GM18505 (cell line): ENCODE measurements around the gene DIAPH2.

Experiments used
- ATAC-seq: cut with Tn5 transposase; IDR thresholded peaks from one replicate; pipeline ENCODE4 v1.9.1; 2021; ENCODE audit not compliant: unreplicated experiment
- POLR2A ChIP-seq: IDR thresholded peaks from 4 replicates; pipeline ENCODE4 v1.6.1; 2011; ENCODE audit warnings: borderline replicate concordance; ENCODE audit not compliant: insufficient read depth, insufficient read length; ENCODE audit errors: extremely low read depth

DIAPH2 gene

DNA sequence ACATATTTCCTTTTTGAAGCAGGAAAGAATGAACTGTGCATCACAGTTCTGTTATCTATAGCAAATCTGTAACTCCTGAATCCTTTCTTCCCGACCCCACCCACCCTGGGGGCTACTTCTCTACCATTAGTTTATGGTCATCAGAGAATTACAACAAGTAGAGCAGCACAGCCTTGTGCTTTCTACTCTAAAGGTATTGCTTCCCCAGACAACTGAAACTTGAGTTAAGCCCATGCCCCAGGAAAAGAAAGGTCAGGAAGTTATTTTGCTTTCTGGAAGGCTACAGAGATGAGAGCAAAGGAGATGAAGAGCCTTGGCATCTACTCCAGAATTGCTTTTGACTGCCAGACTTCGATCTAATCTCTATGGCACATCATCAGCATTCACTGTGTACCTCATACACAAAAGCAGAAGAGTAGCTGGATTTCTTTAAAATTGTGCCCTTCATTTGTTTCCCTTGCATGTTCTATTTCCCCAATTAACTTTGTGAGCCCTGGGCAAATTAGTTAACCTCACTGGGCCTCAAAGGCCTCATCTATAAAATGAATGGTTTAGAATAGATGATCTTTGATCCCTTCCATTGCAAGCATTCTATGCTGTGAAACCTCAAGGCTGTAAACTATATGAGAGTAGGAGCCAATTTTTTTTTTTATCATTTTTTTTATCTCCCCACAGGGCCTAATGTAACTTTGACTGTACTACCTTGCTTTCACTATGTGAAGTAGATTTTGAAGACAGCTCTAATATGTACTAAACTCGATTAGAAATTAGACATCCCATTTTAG, 794.7 kb downstream of the DIAPH2 start:
- no peak for TF ChIP-seq POLR2A
- no peak for ATAC-seq

- no peak for TF ChIP-seq POLR2A
- ATAC-seq = no peak
Measured at GRCh38 chrX:97481228-97481627, 796.6 kb downstream of the DIAPH2 start.

DNA sequence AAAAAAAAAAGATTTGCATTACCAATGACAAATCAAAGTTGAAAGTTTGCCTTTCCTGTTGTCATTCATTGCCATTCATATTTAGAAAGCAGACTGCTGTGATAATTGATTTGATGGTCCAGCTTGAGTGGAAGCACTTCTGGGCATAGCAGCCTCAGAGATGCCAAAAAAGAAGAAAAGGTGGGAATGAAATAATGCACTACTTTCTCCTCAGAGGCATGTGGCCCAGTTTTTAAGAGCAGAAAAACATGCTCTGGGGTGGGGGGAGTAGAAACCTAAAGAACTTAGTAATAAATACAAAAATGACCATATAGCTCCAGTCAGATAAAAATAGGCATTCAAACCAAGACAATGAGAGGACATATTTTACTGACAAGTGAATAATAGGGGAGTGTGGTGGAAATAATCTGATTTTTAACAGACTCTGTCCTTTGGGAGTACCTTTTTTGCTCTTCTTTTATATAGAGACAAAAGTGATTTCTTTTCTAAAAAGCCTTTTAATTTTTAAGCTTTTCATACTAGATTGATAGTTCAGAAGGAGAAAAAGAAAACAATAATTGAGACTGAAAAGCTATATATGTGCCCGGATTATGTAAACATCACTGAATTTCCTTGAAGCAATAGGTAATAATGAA, 798.1 kb downstream of the DIAPH2 start:
- no peak for TF ChIP-seq POLR2A
- ATAC-seq = no peak

GRCh38 chrX:97490656-97491055, 806.0 kb downstream of the DIAPH2 start:
- no peak for ATAC-seq
- TF ChIP-seq POLR2A = no peak

DNA sequence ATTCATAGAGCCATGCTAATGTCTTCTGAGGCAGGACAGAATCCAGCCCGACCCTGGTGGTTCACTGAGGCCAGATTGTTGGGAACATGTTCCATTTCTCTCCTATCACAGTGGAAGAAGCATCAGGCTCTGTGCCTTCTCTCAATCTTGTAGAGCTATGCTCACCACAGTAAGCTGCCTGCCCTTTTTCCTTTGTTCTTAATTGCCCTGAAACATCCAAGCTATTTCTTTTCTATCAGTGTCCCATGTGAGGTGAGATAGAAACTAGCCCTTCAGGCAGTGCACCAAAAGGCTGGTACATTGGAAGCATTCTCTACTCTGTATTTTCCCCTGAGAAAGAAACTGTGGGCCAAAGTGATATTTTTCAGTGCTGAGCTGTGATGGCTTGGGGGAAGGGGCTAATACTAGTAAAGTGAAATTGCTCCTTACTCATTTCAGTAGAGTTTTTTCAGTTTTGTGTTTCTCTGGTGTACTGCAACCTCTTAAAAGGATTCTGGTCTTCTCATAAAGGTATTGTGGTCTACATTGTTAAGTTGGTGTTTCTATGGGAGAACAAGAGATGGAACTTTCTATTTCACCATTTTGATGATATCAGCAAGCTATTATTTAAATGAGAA, 810.2 kb downstream of the DIAPH2 start:
- ATAC-seq = peak; percentile 91
- TF ChIP-seq POLR2A = no peak

DNA sequence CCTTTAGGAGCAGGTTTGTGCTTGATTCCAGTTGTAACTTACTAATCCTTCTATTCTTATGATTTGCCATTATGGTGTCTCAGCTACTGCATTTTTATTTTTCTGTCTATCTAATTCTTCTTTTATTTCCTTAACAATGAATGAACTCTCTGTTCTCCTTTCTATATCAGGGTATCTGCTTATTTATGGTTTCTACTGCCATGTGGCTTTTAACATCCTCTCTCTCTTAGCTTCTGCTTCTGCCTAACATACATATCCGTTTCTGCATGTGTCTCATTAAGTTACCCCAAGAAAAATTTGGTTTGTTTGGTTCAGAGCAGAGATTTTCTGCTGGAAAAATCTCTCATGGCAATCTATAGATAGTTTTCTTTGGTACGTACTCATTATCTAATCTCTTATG, 813.5 kb downstream of the DIAPH2 start:
- ATAC-seq = no peak

GRCh38 chrX:97504431-97504830, 819.8 kb downstream of the DIAPH2 start:
- TF ChIP-seq POLR2A = no peak

More for the DNA sequence above, 813.5 kb downstream of the DIAPH2 start:
- TF ChIP-seq POLR2A = no peak

GRCh38 chrX:97517763-97518162, 833.1 kb downstream of the DIAPH2 start:
- TF ChIP-seq POLR2A = no peak
- ATAC-seq = no peak

More at GRCh38 chrX:97504431-97504830, 819.8 kb downstream of the DIAPH2 start:
- no peak for ATAC-seq

GRCh38 chrX:97522307-97522706, 837.7 kb downstream of the DIAPH2 start:
- ATAC-seq = no peak
- no peak for TF ChIP-seq POLR2A

- TF ChIP-seq POLR2A = no peak
- no peak for ATAC-seq
Measured at GRCh38 chrX:97524340-97524739, 839.7 kb downstream of the DIAPH2 start.

GRCh38 chrX:97524997-97525396, 840.4 kb downstream of the DIAPH2 start:
- no peak for TF ChIP-seq POLR2A
- no peak for ATAC-seq

GRCh38 chrX:97525981-97526380, 841.3 kb downstream of the DIAPH2 start:
- ATAC-seq = no peak
- no peak for TF ChIP-seq POLR2A

DNA sequence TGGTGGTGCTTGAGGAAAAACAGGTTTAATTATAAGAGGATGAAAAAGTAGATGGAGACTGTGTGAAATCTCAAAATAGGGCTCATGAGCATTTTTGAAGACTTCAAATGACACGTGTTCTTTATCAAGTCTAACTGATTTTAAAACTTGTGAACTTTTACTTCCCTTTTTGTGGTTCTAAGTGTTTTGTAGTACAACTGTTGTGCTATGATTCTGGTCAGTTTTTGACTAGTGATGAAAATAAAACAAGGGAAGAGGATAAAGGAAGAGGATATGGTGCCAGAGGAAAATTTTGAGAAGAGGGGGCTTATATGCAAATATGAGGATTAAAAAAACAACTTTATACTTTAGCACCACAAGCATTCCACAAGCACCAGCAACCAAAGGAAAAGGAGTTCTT, 843.1 kb downstream of the DIAPH2 start:
- no peak for ATAC-seq
- TF ChIP-seq POLR2A = no peak
